Activated naive CD4-positive, alpha-beta T cell treated with anti-CD3 and anti-CD28 coated beads, Interleukin-2, amount 50 U/mL, for 24 hours (primary cell): Measurements from ENCODE around the gene ASIC4.

ENCODE experiments used
- H3K27ac Mint-ChIP-seq: one replicate; pipeline ENCODE4 v1.8.0; 2021; ENCODE audit warnings: mild to moderate bottlenecking, mixed read lengths
- H3K27me3 Mint-ChIP-seq: one replicate; pipeline ENCODE4 v1.8.0; 2021; ENCODE audit warnings: mixed read lengths
- H3K36me3 Mint-ChIP-seq: one replicate; pipeline ENCODE4 v1.8.0; 2021; ENCODE audit warnings: mixed read lengths
- H3K4me1 Mint-ChIP-seq: one replicate; pipeline ENCODE4 v1.8.0; 2021; ENCODE audit warnings: mixed read lengths
- H3K4me3 Mint-ChIP-seq: one replicate; pipeline ENCODE4 v1.8.0; 2021; ENCODE audit warnings: mild to moderate bottlenecking, mixed read lengths
- H3K9me3 Mint-ChIP-seq: one replicate; pipeline ENCODE4 v1.8.0; 2021; ENCODE audit warnings: mixed read lengths

Gene ASIC4

DNA sequence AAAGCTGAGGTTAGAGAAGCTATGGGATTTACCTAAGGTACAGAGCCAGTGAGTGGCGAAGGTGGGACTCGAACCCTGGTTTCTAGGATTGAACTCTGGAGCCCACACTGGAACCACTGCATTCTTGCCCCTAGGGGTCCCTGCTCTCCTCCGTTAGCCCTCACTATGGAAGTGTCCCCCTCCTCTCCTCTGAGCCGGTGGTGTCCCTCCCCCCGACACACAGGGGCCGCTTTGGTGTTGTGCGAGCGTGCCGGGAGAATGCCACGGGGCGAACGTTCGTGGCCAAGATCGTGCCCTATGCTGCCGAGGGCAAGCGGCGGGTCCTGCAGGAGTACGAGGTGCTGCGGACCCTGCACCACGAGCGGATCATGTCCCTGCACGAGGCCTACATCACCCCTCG, 24.1 kb upstream of the ASIC4 start:
- Mint-ChIP-seq H3K27me3 (peaks cover 24% of the 10 kb centered on the region), H3K4me1 (no peaks in the 10 kb centered on the region), H3K36me3 (no peaks in the 10 kb centered on the region), H3K9me3 (no peaks in the 10 kb centered on the region), H3K27ac (no peak overlapping the region), H3K4me3 (no peak overlapping the region)

DNA sequence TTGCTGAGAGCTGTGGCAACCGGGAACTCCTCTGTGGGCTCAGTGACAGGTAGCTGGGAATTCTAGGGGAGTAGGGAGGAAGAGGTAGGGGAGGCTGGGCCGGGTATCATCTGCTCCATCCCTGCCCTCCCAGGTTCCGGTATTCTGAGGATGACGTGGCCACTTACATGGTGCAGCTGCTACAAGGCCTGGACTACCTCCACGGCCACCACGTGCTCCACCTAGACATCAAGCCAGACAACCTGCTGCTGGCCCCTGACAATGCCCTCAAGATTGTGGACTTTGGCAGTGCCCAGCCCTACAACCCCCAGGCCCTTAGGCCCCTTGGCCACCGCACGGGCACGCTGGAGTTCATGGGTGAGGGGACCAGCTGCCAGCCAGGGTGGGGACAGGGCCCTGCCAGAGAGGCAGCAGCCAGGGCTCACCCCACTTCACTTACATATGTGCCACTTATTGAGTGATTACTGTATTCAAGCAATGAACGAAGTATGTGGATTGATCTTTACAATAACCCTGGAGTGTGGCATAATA, 23.6 kb upstream of the ASIC4 start:
- Mint-ChIP-seq H3K4me3 (no peak overlapping the region), H3K4me1 (no peaks in the 10 kb centered on the region), H3K36me3 (no peaks in the 10 kb centered on the region), H3K27me3 (peaks cover 22% of the 10 kb centered on the region), H3K9me3 (no peaks in the 10 kb centered on the region), H3K27ac (no peak overlapping the region)

DNA sequence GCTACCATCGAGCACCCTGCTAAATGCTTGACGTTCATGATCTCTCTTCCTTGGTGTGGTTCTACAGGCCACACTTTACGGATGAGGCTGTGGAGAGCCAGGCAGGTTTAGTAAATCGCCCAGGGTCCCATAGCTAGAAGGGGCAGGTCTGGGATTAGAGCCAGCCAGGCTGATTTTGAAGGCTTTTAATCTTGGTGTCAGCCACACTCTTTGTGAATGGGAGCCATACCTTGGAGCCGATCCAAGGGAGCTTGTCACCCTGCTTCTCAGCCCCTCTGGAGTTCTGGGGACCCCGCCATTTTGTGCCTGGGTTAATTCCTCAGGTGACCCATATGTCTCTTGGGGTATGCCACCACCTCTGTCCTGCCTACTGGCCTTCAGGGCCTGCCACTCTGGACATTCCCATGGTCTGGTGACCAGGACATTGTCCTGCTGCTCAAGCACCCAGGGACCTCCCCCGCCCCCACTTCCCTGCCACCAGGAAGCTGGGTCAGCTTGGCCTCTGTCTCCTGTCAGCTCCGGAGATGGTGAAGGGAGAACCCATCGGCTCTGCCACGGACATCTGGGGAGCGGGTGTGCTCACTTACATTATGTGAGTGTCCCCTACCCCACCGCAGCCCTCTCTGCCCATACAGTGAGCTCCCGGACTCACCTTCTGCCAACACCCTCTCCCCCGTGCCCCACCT, 22.9 kb upstream of the ASIC4 start:
- Mint-ChIP-seq H3K36me3 (no peaks in the 10 kb centered on the region), H3K27ac (no peak overlapping the region), H3K4me3 (no peak overlapping the region), H3K9me3 (no peaks in the 10 kb centered on the region), H3K4me1 (peaks cover 3% of the 10 kb centered on the region), H3K27me3 (peaks cover 19% of the 10 kb centered on the region)

DNA sequence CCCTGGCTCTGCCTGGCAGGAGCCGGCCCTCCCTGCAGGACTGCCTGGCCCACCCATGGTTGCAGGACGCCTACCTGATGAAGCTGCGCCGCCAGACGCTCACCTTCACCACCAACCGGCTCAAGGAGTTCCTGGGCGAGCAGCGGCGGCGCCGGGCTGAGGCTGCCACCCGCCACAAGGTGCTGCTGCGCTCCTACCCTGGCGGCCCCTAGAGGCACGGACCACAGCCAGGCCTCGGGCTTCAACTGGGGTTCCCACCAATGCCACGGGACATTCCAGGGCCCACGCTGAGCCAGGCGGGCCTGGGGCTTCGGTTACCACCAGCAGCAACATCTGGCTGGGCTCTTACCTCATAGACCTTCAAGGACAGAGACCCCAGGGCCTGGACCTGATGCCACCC, 21.7 kb upstream of the ASIC4 start:
- Mint-ChIP-seq H3K27ac (no peak overlapping the region), H3K4me3 (no peak overlapping the region), H3K27me3 (peaks cover 16% of the 10 kb centered on the region), H3K4me1 (peaks cover 10% of the 10 kb centered on the region), H3K36me3 (no peaks in the 10 kb centered on the region), H3K9me3 (no peaks in the 10 kb centered on the region)

DNA sequence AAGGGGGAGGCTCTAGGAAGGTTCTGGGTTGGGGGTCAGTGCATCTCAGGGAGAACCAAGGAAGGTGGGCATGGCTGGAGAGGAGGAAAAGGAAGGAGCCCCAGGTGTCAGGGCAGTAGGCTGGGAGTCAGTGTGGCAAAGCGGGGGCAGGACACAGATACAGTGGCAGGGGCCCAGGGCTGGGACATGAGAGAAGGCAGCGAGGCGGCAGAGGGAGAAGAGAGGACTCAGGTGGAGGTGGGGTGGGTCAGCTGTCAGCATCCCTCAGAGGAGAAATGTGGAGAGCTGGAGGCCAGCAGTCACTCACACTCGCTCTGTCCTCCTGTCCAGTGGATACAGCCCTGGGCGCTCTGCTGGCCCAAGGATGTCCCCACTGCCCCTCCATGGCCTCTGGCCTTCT, 21.2 kb upstream of the ASIC4 start:
- peaks cover 16% of the 10 kb centered on the region for H3K27me3 Mint-ChIP-seq
- H3K27ac Mint-ChIP-seq, result no peak overlapping the region
- no peaks in the 10 kb centered on the region for H3K9me3 Mint-ChIP-seq
- H3K36me3 Mint-ChIP-seq, result no peaks in the 10 kb centered on the region
- H3K4me3 Mint-ChIP-seq, result no peak overlapping the region
- peaks cover 12% of the 10 kb centered on the region for H3K4me1 Mint-ChIP-seq

DNA sequence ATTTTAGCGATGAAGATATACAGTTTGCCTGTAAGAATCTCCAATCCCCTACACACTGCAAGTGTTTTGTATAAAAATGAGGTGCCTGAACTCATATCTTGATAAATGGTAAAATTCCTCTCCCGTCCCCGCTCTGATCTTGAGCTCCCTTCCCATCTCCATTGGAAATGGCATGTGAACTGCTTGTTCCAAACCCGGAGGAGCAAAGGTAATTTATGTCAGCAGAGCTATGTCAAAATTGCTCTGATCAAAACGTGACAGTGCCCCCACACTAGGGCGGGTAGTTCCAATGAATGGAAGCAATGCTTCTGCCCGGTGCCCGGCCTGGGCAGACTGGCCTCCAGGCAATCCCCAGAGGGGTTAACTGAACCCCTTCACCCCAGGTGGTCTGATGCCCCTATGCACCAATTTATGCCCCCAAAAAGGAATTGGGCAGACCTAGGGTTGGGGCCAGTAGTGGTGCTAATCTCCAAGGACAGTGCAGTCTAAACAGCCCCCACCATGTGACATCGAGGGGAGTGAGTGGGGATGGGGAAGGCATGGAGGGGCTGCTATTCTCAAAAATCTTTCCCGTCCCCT, 19.2 kb upstream of the ASIC4 start:
- H3K27ac Mint-ChIP-seq, result no peak overlapping the region
- H3K27me3 Mint-ChIP-seq, result peaks cover 21% of the 10 kb centered on the region
- no peaks in the 10 kb centered on the region for H3K9me3 Mint-ChIP-seq
- H3K36me3 Mint-ChIP-seq, result no peaks in the 10 kb centered on the region
- peaks cover 31% of the 10 kb centered on the region for H3K4me1 Mint-ChIP-seq
- no peak overlapping the region for H3K4me3 Mint-ChIP-seq

DNA sequence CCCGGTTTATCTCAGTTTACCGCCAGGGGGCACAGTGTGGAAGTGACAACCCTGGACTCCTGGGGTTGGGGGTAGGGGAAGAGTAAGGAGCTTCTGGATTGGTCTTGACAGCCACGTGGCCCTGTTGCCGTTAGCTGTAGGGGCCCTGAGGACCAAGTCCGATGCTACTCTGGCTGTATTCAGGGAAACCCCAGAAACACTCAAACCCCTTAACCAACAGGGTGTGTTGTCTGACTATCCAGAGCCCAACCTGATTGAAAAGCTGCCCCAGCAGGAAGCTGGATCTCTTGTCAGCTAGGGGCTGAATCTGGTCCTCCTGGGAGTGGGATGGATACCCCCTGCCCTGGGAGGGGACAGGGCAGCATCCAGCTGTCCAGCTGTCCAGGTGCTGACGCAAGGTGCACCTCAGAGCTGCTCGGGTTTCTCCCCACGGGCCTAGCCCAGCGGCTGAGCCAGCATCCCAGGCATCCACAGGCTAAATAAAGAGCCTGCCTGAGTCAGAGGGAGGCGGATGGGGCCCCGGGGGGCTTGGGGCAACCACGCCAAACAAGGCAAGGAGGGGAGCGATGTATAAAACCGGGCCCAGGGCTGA, 18.7 kb upstream of the ASIC4 start:
- Mint-ChIP-seq H3K4me3 (no peak overlapping the region), H3K4me1 (peaks cover 35% of the 10 kb centered on the region), H3K36me3 (no peaks in the 10 kb centered on the region), H3K27me3 (peaks cover 21% of the 10 kb centered on the region), H3K9me3 (no peaks in the 10 kb centered on the region), H3K27ac (peak overlapping the region; percentile 23)

DNA sequence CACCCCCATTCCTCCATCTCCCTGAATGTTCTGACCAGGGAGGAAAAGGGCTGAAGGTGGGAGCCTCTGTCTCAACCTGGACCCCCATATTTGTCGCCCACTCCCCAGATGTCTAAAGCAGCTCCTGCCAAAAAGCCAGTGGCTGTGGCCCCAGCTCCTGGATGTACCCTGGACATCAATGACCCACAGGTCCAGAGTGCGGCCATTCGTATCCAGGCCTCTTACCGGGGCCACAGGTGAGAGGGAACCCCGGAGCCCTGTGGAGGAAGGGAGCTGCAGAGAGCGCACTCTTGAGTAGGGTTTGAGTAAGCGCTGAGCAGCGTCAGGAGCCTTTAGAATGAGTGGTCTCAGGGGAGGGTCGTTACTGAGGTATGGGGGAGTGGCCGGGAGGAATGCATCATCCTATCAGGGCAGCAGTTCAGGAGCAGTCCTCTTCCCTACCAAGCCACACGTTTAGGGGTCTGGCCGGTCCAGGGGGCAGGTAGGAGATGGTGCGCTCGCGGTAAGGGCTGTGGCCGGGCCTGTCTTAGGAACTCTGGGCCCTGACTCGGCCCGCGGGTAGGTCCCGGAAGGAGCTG, 17.9 kb upstream of the ASIC4 start:
- no peak overlapping the region for H3K27ac Mint-ChIP-seq
- H3K36me3 Mint-ChIP-seq, result no peaks in the 10 kb centered on the region
- peaks cover 35% of the 10 kb centered on the region for H3K4me1 Mint-ChIP-seq
- peak overlapping the region; percentile 16 for H3K4me3 Mint-ChIP-seq
- no peaks in the 10 kb centered on the region for H3K9me3 Mint-ChIP-seq
- H3K27me3 Mint-ChIP-seq, result peaks cover 21% of the 10 kb centered on the region

DNA sequence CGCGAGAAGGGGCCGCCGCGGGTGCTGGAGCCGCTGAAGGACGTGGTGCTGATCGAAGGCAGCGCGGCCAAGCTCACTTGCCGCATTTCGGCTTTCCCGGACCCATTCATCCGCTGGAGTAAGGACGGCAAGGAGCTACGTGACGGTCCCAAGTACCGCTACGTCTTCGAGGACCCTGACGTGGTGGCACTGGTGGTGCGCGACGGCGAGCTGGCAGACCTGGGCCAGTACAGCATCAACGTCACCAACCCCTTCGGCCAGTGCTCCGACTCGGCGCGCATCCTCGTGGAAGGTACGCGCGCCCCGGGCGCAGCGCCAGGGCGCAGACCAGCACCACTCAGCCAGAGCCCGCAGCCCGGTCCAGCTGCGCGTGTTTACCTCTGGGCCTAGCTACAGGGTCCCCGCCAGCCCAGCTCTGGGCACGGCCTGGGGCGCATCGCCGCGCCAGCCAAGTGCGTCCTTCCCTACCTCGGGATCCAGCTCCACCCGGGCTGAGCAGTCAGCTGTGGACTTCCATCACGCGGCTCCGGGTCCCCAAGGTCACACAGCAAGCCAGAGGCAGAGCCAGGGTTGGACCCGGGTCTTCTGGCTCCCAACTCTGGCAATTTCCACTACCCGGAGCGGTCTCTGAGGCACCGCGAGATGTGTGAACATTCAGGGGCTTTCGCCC, 17.3 kb upstream of the ASIC4 start:
- peaks cover 35% of the 10 kb centered on the region for H3K4me1 Mint-ChIP-seq
- peaks cover 21% of the 10 kb centered on the region for H3K27me3 Mint-ChIP-seq
- H3K9me3 Mint-ChIP-seq, result no peaks in the 10 kb centered on the region
- H3K27ac Mint-ChIP-seq, result no peak overlapping the region
- no peaks in the 10 kb centered on the region for H3K36me3 Mint-ChIP-seq
- H3K4me3 Mint-ChIP-seq, result peak overlapping the region; percentile 92

DNA sequence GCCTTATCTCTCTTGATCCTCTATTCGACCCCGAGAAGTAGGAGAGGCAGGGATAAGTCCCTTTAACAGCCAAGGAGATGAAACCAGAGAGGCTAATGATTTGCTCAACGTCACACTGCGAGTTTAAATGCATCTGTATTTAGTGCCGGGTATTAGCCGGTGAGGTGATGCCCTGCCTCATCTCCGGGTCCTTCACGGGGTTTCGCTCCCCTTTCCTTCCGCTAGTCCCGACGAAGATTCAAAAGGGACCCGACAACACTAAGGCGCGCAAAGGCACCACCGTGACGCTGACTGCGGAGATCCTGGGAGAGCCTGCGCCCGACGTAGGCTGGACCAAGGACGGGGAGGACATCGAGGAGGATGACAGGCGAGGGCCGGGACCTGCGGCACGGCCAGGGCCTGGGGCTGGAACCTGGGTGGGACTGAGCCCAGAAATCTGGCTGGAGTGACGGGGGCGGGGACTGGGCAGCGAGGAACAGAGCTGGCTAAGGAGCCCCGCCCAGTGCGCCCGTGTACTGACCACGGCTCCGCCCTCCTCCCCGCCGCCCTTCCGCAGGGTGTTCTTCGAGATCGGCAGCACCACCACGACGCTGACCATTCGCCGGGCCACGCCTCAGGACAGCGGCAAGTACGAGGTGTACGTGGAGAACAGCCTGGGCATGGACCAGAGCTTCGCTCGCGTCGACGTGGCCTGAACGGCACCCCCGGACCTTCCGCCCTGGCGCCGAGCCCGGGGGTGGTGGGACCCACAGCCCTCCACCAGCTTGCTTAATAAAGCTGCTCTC, 16.6 kb upstream of the ASIC4 start:
- Mint-ChIP-seq H3K27me3 (peaks cover 19% of the 10 kb centered on the region), H3K36me3 (no peaks in the 10 kb centered on the region), H3K27ac (no peak overlapping the region)

DNA sequence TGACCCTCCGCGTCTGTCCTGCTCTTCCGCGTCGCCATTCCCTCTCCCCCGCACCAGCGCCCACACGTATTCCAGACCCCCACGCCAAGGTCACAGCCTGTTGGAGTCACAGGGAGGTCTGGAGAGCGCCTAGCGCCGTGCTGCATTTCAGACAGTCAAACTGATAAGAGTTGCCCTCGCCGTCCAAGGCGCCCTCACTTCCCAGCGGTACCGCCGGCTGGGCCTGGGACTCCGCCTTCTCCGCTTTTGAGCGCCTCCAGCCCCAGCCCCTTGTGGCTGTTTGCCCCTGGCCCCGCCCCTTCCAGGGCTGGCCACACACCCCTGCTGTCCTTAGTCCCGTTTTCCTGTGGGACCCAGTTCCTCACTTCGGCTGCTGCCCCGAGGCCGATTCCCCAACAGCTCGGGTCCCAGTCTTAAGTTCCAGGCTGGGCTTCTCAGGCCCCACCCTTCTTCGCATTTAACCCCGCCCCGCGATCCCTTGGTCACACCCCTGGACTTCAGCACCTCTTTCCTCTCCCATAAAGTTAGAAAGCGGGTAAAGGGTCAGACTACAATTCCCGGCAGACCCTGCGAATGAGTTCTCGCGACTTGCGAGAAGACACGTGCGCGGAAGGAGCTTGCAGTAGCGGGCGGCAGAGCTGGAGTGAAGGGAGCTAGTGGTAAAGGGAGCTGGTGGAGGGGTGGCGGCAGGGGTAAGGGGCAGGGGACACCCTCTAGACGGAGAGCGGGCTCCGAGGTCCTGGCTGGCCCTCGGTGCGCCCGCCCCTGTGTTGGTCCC, 15.8 kb upstream of the ASIC4 start, which contains the start of gene GMPPA:
Gene GMPPA (plus strand): TSS at position 612 of the 778 bp plus-strand sequence. CDS start 1,085 bp downstream, outside the sequence.
- Mint-ChIP-seq H3K27ac (peak within 1 kb of the TSS; percentile 94), H3K36me3 (no peaks in the 10 kb centered on the region), H3K4me3 (peak within 1 kb of the TSS; percentile 92), H3K27me3 (peaks cover 15% of the 10 kb centered on the region), H3K4me1 (peaks cover 35% of the 10 kb centered on the region), H3K9me3 (no peaks in the 10 kb centered on the region)

More for the DNA sequence above, 16.6 kb upstream of the ASIC4 start:
- Mint-ChIP-seq H3K4me1 (peaks cover 35% of the 10 kb centered on the region), H3K4me3 (peak overlapping the region; percentile 92), H3K9me3 (no peaks in the 10 kb centered on the region)

DNA sequence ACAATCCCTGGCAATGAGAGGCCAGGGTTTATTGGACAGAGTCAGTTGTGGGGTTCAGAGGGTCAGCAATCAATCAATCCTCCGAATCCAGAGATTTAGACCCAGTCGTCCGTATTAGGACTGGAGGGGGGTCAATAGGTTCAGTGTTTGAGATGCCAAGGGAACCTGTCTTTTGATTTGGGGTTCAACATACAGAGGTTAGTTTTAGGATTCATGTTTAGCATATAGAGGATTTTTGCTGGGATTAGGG, 15.3 kb upstream of the ASIC4 start:
- peaks cover 35% of the 10 kb centered on the region for H3K4me1 Mint-ChIP-seq
- peaks cover 13% of the 10 kb centered on the region for H3K27me3 Mint-ChIP-seq
- peak overlapping the region; percentile 94 for H3K27ac Mint-ChIP-seq
- H3K9me3 Mint-ChIP-seq, result no peaks in the 10 kb centered on the region
- H3K4me3 Mint-ChIP-seq, result peak overlapping the region; percentile 92
- no peaks in the 10 kb centered on the region for H3K36me3 Mint-ChIP-seq

DNA sequence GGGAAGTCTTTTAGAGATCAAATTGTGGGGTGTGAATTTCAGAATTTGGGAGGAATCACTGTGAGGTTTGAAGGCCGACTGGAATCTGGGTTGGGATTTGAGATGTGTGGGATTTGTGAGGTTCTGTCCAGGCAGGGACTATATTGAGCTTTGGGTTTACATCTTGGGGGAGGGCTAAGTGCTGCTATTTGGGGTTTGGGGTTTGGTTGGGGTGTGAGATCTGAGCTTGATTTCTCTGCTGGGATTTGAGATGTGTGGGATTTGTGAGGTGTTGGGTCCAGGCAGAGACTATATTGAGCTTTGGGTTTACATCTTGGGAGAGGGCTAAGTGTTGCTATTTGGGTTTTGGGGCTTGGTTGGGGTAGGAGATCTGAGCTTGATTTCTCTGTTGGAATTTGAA, 14.7 kb upstream of the ASIC4 start:
- H3K4me3 Mint-ChIP-seq, result peak overlapping the region; percentile 92
- peaks cover 10% of the 10 kb centered on the region for H3K27me3 Mint-ChIP-seq
- H3K9me3 Mint-ChIP-seq, result no peaks in the 10 kb centered on the region
- H3K4me1 Mint-ChIP-seq, result peaks cover 35% of the 10 kb centered on the region
- no peak overlapping the region for H3K27ac Mint-ChIP-seq
- no peaks in the 10 kb centered on the region for H3K36me3 Mint-ChIP-seq

DNA sequence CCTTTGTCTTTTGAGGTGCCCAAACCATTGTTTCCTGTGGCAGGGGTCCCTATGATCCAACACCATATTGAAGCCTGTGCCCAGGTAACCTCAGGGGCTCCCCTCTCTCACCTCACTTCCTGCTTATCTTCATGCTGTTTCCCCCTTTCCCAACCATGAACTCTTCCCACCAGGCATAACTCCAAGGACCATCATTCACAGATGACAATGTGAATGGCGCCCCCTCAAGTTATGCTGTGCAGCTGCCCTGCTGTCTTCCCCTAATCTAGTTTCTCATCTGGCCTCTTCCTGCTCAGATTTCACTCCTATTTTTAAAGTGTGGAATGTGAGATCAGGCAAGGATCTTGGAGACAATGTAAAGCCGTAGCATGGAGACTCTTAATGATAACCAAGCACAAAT, 14.1 kb upstream of the ASIC4 start:
- Mint-ChIP-seq H3K36me3 (peaks cover 1% of the 10 kb centered on the region), H3K9me3 (no peaks in the 10 kb centered on the region), H3K27me3 (peaks cover 9% of the 10 kb centered on the region), H3K27ac (no peak overlapping the region), H3K4me1 (peaks cover 35% of the 10 kb centered on the region), H3K4me3 (peak overlapping the region; percentile 92)
